Ectodermal cell (in vitro differentiated cells): ENCODE data around the gene KLRF1.

Experiments
- H3K27ac ChIP-seq: 2 replicates; pipeline ENCODE4 v1.7.0; 2013; ENCODE audit warnings: mild to moderate bottlenecking, low read depth, low read length; ENCODE audit not compliant: insufficient read depth, poor library complexity, severe bottlenecking
- H3K27me3 ChIP-seq: 2 replicates; pipeline ENCODE4 v1.7.0; 2013; ENCODE audit warnings: mild to moderate bottlenecking, low read length; ENCODE audit not compliant: insufficient read depth, control insufficient read depth, poor library complexity, severe bottlenecking
- H3K36me3 ChIP-seq: one replicate; pipeline ENCODE4 v1.7.0; 2013; ENCODE audit warnings: low read length; ENCODE audit not compliant: control insufficient read depth, insufficient read depth
- H3K4me1 ChIP-seq: one replicate; pipeline ENCODE4 v1.7.0; 2013; ENCODE audit warnings: low read length; ENCODE audit not compliant: control insufficient read depth, insufficient read depth
- H3K4me3 ChIP-seq: 2 replicates; pipeline ENCODE4 v1.7.0; 2013; ENCODE audit warnings: low read depth, low read length, control low read depth; ENCODE audit not compliant: insufficient read depth
- H3K9me3 ChIP-seq: 2 replicates; pipeline ENCODE4 v1.7.0; 2013; ENCODE audit warnings: mild to moderate bottlenecking, low read length, moderate library complexity; ENCODE audit not compliant: control insufficient read depth
- WGBS, 2 experiments: methylation state at CpG; one replicate each; pipeline ENCODE4 v1.1.7; 2013; ENCODE audit warnings: missing lambda C conversion rate in 2 of 2; 5-methylcytosine and 5-hydroxymethylcytosine counted together

KLRF1 gene

DNA sequence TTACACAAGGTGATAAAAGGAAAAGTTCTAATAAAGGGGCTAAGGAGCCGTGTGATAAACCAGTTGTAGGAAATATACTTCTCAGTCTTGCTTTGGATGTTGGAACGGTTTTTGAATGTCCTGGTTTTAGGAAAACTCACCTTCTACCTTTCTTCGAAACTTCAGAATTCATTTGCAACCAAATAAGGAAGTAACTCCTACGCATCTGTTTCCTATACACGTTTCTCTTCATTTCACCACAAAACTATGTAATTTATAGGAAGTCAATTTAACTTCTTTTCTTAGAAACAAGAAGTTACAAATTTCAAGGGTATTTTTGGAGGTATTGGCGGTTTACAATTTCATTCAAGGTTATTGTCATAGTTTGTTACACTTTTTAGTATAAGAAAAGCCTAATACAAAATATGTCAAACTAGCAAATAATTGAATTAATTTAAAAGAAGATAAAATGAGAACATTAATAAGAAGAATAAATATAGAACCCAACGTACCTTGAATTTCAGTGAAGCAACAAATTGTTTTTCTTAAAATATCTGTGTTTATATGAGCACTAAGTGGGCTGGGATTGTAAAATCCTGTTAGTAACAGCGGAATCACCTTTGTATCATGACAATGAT, 33.4 kb upstream of the KLRF1 start:
- H3K4me1 ChIP-seq: no peaks in the 10 kb centered on the region
- H3K27me3 ChIP-seq: no peaks in the 10 kb centered on the region
- 94 to 97% methylated on average over 5 to 7 of the region's 8 CpGs for WGBS, 2 experiments
- no peak overlapping the region for H3K4me3 ChIP-seq
- H3K9me3 ChIP-seq: no peaks in the 10 kb centered on the region
- H3K27ac ChIP-seq: no peak overlapping the region
- H3K36me3 ChIP-seq: no peaks in the 10 kb centered on the region

DNA sequence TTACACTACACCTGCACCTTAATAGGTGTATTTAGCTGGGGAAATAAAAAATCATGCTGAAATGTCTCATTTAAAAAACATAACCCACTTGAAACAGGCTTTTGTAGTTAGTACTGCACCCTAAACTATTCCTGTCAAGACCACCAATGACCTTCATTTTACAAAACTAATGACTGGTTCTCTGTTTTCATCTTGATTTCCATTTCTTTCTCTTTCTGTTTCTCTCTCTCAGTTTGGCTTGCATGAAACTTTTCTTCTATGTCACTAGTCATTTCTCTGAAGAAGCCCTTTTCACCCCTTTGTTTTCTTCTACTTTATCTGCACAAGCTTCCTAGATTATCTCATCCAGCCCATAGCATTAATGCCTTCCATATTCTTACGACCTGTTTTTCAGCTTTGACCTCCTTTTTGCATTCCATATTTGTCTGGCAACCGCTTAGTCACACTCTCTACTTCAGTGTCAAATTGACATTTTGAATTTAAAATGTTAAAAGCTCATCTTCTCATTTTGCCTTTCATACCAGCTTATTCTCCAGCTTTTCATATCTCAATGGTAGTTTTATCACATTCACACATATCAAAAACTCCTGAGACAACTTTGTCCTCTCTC, 32.7 kb upstream of the KLRF1 start:
- no peaks in the 10 kb centered on the region for H3K27me3 ChIP-seq
- no peak overlapping the region for H3K27ac ChIP-seq
- no peaks in the 10 kb centered on the region for H3K4me1 ChIP-seq
- H3K9me3 ChIP-seq: no peaks in the 10 kb centered on the region
- no peaks in the 10 kb centered on the region for H3K36me3 ChIP-seq
- 91 to 92% methylated on average over 2 of the region's 2 CpGs for WGBS, 2 experiments
- H3K4me3 ChIP-seq: no peak overlapping the region

DNA sequence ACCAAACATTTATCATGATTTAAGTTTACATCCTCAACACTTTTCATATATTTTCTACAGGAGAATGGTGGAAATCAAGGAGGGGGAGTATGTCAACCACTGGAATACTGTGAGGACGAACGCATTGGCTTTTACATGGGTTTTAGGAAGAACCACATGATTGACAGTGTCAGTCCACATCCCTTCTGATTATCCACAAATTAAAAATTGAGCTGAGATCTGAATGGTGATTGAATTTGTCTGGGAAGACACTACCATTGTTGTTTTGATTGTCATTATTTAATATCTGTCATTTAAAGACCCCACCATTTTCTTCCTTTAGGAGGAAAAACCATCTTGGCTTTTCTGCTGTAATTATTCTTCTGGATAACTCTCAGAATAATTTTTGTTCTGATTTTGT, 31.3 kb upstream of the KLRF1 start:
- no peaks in the 10 kb centered on the region for H3K27me3 ChIP-seq
- H3K9me3 ChIP-seq: no peaks in the 10 kb centered on the region
- no peaks in the 10 kb centered on the region for H3K36me3 ChIP-seq
- no peaks in the 10 kb centered on the region for H3K4me1 ChIP-seq
- no peak overlapping the region for H3K4me3 ChIP-seq
- no peak overlapping the region for H3K27ac ChIP-seq
- WGBS, 2 experiments: 94 to 100% methylated on average over 2 of the region's 2 CpGs

DNA sequence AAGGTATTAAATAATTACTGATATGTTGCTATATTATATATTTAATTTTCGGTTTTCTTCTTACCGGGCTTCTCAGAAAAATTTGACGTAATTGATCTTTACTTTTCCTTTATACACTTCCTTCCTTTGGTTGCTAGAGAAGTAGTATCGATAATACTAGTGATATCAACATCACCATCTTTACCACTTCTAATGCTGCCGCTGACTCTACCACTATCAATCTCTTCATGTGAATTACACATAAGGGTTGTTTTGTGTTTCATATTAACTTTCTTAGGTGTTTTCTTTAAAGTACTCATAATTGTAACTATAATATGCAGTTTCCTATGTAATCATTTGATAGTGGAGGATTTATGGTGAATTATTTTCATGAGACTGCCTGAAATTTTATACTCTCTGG, 30.9 kb upstream of the KLRF1 start:
- 100% methylated on average over 3 of the region's 5 CpGs; no CpG with 5 or more reads in 1 of the 2 experiments for WGBS, 2 experiments
- Histone ChIP-seq H3K36me3 (no peaks in the 10 kb centered on the region), H3K27ac (no peak overlapping the region), H3K4me3 (no peak overlapping the region), H3K27me3 (no peaks in the 10 kb centered on the region), H3K9me3 (no peaks in the 10 kb centered on the region), H3K4me1 (no peaks in the 10 kb centered on the region)

DNA sequence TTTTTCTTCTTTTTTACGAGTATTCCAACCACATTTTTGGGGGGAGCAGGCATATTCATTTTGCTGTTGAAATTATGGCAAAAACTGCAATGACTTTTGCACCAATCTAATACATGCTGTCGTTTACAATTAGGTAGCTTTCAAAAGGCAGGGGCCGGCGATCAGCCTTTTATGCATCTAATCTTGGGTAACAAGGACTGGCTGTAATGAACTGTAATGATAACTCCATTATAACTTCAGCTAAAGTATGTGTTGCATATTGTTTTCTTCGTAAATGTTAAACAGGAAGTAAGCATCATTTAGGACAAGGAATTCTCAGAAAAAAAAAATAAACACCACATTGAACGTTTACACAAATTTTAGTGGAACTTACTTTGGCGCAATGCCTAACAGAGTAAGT, 30.3 kb upstream of the KLRF1 start:
- H3K27me3 ChIP-seq: no peaks in the 10 kb centered on the region
- H3K27ac ChIP-seq: no peak overlapping the region
- no peaks in the 10 kb centered on the region for H3K36me3 ChIP-seq
- H3K4me1 ChIP-seq: no peaks in the 10 kb centered on the region
- no peaks in the 10 kb centered on the region for H3K9me3 ChIP-seq
- no peak overlapping the region for H3K4me3 ChIP-seq
- WGBS, 2 experiments: 90 to 92% methylated on average over 6 of the region's 7 CpGs

DNA sequence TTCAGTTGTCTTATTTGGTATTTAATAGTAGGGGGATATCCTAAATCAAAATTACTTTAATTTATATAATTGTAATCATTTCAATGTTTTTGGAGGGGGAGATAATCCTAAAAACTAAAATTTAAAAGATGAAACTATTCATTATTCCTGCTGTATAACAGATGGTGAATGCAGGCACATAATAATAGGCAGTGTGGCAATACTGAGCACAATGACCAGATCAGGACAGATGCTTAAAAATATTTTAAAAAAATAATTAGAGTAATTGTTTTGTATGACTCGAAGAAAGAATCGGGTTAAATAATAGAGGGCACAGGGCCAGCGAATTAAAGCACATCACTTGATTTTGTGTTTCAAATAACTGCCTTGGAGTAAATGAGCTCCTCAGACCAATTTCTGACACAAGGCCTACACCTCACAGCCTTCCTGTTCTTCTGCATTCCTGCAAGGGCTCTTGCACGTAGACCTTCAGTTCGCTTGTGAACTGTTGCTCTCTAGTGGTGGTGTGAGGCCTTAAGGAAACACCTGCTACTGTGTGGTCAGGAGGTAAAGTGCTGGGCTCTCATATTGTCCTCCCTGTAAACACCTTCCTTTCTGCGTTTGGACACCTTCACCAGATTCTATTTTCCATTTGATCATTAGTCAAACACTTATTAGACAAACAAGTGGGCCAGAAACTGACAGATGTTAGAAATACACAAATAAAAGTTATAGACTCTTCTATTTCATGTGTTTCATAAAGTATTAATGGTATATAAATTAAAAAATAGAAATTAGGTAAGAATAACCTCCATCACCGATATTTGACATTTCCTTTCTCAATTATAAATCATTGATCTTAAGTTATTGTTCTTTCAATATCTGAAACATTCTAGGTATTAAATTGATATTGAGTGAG, 29.3 kb upstream of the KLRF1 start:
- no peaks in the 10 kb centered on the region for H3K36me3 ChIP-seq
- no peak overlapping the region for H3K4me3 ChIP-seq
- no peaks in the 10 kb centered on the region for H3K9me3 ChIP-seq
- 44% methylated on average over 6 of the region's 7 CpGs for WGBS, 2 experiments
- H3K27ac ChIP-seq: no peak overlapping the region
- H3K4me1 ChIP-seq: no peaks in the 10 kb centered on the region
- H3K27me3 ChIP-seq: no peaks in the 10 kb centered on the region

DNA sequence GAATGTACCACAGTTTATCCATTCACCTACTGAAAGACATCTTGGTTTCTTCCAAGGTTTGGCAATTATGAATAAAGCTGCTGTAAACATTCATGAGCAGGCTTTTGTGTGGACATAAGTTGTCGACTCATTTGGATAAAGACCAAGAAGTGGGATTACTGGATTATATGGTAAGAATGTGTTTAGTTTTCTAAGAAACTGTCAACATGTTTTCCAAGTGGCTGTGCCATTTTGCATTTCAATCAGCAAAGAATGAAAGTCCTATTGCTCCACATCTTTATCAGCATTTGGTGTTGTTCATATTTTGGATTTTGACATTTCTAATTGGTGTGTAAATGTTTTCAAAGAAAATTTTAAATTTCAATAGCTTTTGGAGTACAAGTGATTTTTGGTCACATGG, 27.3 kb upstream of the KLRF1 start:
- no peaks in the 10 kb centered on the region for H3K9me3 ChIP-seq
- no peaks in the 10 kb centered on the region for H3K36me3 ChIP-seq
- no peak overlapping the region for H3K27ac ChIP-seq
- no peaks in the 10 kb centered on the region for H3K4me1 ChIP-seq
- no peaks in the 10 kb centered on the region for H3K27me3 ChIP-seq
- WGBS, 2 experiments: 88 to 92% methylated on average over 1 of the region's 1 CpG
- no peak overlapping the region for H3K4me3 ChIP-seq

DNA sequence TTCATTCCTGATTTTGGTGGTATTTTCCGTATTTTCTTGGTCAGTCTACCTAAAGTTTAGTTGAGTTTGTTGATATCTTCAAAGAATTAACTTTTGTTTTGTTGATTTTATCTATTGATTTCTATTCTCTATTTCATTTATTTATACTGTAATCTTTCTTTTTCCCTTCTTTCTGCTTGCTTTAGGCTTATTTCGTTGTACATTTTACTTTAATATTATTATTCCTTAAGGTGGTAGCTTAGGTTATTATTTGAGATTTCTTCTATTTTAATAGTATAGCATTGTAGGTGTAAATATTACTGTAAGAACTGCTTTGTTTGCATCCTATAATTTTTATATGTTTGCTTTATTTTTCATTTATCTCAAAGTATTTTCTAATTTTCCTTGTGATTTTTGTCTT, 21.4 kb upstream of the KLRF1 start:
- Histone ChIP-seq H3K27ac (no peak overlapping the region), H3K9me3 (no peaks in the 10 kb centered on the region), H3K36me3 (no peaks in the 10 kb centered on the region), H3K4me3 (no peak overlapping the region), H3K4me1 (no peaks in the 10 kb centered on the region), H3K27me3 (no peaks in the 10 kb centered on the region)
- no CpG with 5 or more reads among the region's 2 CpGs for WGBS, 2 experiments

DNA sequence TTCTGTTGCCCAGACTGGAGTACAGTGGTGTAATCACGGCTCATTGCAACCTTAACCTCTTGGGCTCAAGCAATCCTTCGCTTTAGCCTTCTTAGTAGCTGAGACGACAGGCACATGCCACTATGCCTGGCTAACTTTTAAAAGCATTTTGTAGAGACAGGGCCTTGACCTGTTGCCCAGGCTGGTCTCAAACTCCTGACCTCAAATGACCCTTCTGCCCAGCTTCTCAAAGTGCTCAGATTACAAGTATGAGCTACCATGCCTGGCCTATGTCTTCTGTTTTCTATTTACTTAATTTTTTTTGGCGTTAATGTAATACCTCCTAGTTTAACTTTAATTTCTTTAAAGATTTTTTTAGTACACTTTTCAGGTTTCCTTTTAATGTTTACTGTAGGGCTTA, 20.6 kb upstream of the KLRF1 start:
- WGBS, 2 experiments: 85 to 86% methylated on average over 3 of the region's 4 CpGs

DNA sequence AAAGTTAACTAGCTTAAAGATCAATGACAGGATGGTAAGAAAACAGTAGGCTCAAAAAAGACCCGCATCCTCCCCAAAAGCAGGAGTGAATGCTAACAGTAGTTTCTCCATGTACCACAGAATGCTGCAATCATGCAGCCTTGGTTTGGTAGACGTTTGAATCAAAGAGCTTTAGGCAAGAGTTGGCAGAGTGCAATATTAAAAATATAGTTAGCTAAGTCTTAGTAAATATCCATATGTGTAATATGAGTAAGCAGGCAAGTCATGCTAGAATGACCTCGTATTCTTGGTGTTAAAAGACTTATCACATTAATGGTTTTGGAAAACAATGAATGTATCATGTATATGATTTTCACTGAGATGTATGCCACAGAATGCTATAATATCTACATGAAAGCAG, 18.8 kb upstream of the KLRF1 start:
- 54 to 65% methylated on average over 3 of the region's 3 CpGs for WGBS, 2 experiments
- H3K36me3 ChIP-seq: no peaks in the 10 kb centered on the region
- H3K27me3 ChIP-seq: no peaks in the 10 kb centered on the region
- H3K4me1 ChIP-seq: no peaks in the 10 kb centered on the region
- H3K27ac ChIP-seq: no peak overlapping the region
- no peak overlapping the region for H3K4me3 ChIP-seq
- H3K9me3 ChIP-seq: no peaks in the 10 kb centered on the region

More for the DNA sequence above, 20.6 kb upstream of the KLRF1 start:
- Histone ChIP-seq H3K9me3 (no peaks in the 10 kb centered on the region), H3K36me3 (no peaks in the 10 kb centered on the region), H3K4me3 (no peak overlapping the region), H3K27me3 (no peaks in the 10 kb centered on the region), H3K27ac (no peak overlapping the region), H3K4me1 (no peaks in the 10 kb centered on the region)
